Common myeloid progenitor, CD34-positive (primary cell): ENCODE data around the gene NINJ1.
A peak's percentile ranks its signal among the peaks of the same experiment; 100 is the strongest.

Source experiments
- CTCF ChIA-PET: fragments of 350-600 bp; sonication (Branson Sonifier 250); formaldehyde crosslinking; loops from one replicate; lab custom pipeline; 2021; ENCODE audit warnings: antibody characterized with exemption; lab: Charles Lee
- POLR2A ChIA-PET: fragments of 350-600 bp; sonication (Branson Sonifier 250); formaldehyde crosslinking; loops from one replicate; lab custom pipeline; 2021; ENCODE audit warnings: antibody characterized with exemption; lab: Charles Lee
- DNase-seq, 3 donors: peaks; one replicate each; pipeline versions ENCODE4 v3.0.0 to v3.0.0-alpha.2; 2013
- H3K27ac ChIP-seq, 2 experiments: 1 replicate in 1 of 2; 2 replicates in 1 of 2; pipeline ENCODE4 v1.7.0; 2013; ENCODE audit warnings: inconsistent platforms in 2 of 2, low read length in 2 of 2, mild to moderate bottlenecking in 2 of 2, low read depth in 1 of 2, moderate library complexity in 1 of 2; ENCODE audit not compliant: severe bottlenecking in 2 of 2, insufficient read depth in 1 of 2, poor library complexity in 1 of 2
- H3K27me3 ChIP-seq, 5 experiments: replicated peaks in 2 of 5; 1 replicate in 3 of 5; 2 replicates in 2 of 5; pipeline versions ENCODE4 v1.6.1 to v1.7.0; 2013; ENCODE audit warnings: low read length in 4 of 5, mild to moderate bottlenecking in 2 of 5, moderate library complexity in 2 of 5, inconsistent platforms in 1 of 5; ENCODE audit not compliant: insufficient read depth in 5 of 5, control insufficient read depth in 4 of 5
- H3K36me3 ChIP-seq, 4 experiments: 1 replicate in 2 of 4; 2 replicates in 2 of 4; pipeline versions ENCODE4 v1.6.1 to v1.7.0; 2013; ENCODE audit warnings: low read length in 3 of 4, control low read depth in 1 of 4, mild to moderate bottlenecking in 1 of 4; ENCODE audit not compliant: control insufficient read depth in 4 of 4, insufficient read depth in 4 of 4
- H3K4me1 ChIP-seq, 4 experiments: 1 replicate in 3 of 4; 2 replicates in 1 of 4; pipeline versions ENCODE4 v1.6.1 to v1.7.1; 2013; ENCODE audit warnings: low read length in 3 of 4, mild to moderate bottlenecking in 3 of 4, control low read depth in 1 of 4, inconsistent platforms in 1 of 4, moderate library complexity in 1 of 4; ENCODE audit not compliant: control insufficient read depth in 4 of 4, insufficient read depth in 4 of 4; ENCODE audit errors: control extremely low read depth in 1 of 4
- H3K4me3 ChIP-seq, 7 experiments: 1 replicate in 4 of 7; 2 replicates in 3 of 7; pipeline versions ENCODE4 v1.5.1 to v1.7.0; 2013; ENCODE audit warnings: mild to moderate bottlenecking in 7 of 7, low read length in 6 of 7, moderate library complexity in 6 of 7, inconsistent platforms in 2 of 7, low read depth in 2 of 7, control low read depth in 1 of 7; ENCODE audit not compliant: insufficient read depth in 4 of 7, control insufficient read depth in 1 of 7; ENCODE audit errors: extremely low read depth in 1 of 7
- H3K9me3 ChIP-seq, 5 experiments: 1 replicate in 4 of 5; 2 replicates in 1 of 5; pipeline versions ENCODE4 v1.6.1 to v1.7.1; 2013; ENCODE audit warnings: low read length in 4 of 5, mild to moderate bottlenecking in 2 of 5, inconsistent platforms in 1 of 5, low read depth in 1 of 5, moderate library complexity in 1 of 5; ENCODE audit not compliant: control insufficient read depth in 4 of 5, insufficient read depth in 2 of 5; ENCODE audit errors: control extremely low read depth in 1 of 5
- WGBS: methylation state at CpG from one replicate; pipeline ENCODE4 v1.1.5; 2013; ENCODE audit not compliant: insufficient coverage; 5-methylcytosine and 5-hydroxymethylcytosine counted together

NINJ1 gene

GRCh38 chr9:93132287-93132927 lies 1.6 kb downstream of the NINJ1 start:
- H3K27me3 ChIP-seq = no peaks in the 10 kb centered on the region
- peaks cover 0 to 74% (median 65%) of the 10 kb centered on the region in 4 experiments for H3K4me1 ChIP-seq
- ChIA-PET POLR2A (interaction anchor here (0.8 kb wide), 1 partner anchor 24 kb away, joined by 3 read pairs; no protein-coding TSS in a partner anchor), CTCF (interaction anchor here (1.5 to 3.4 kb wide), 3 partner anchors 12 to 24 kb away, joined by 7 to 11 read pairs (median 10); no protein-coding TSS in a partner anchor)
- H3K27ac ChIP-seq = no peak overlapping the region
- H3K36me3 ChIP-seq = no peaks in the 10 kb centered on the region
- no peaks in the 10 kb centered on the region for H3K9me3 ChIP-seq
- no peak for DNase-seq
- 44% methylated on average over 9 of the region's 12 CpGs for WGBS
- peak overlapping the region in 3 of 7 experiments; percentile 75 to 86 (median 79) for H3K4me3 ChIP-seq

- H3K4me3 ChIP-seq = peak overlapping the region in 1 of 7 experiments; percentile 33
- WGBS = 95% methylated on average over 11 of the region's 13 CpGs
These were observed 2.3 kb downstream of the NINJ1 start for GRCh38 chr9:93131599-93132286.

GRCh38 chr9:93130861-93131481 lies 3.1 kb downstream of the NINJ1 start:
- Histone ChIP-seq H3K4me1 (peaks cover 0 to 85% (median 77%) of the 10 kb centered on the region in 4 experiments), H3K36me3 (no peaks in the 10 kb centered on the region), H3K27me3 (no peaks in the 10 kb centered on the region), H3K9me3 (no peaks in the 10 kb centered on the region), H3K27ac (no peak overlapping the region), H3K4me3 (peak overlapping the region in 2 of 7 experiments; percentile 12 to 33)
- DNase-seq = peak in 1 of 3 donors; percentile 42
- ChIA-PET POLR2A (interaction anchor here (0.8 to 2.2 kb wide), 3 partner anchors 10 to 15 kb away, joined by 3 to 9 read pairs (median 3); no protein-coding TSS in a partner anchor), CTCF (interaction anchor here (0.8 to 3.4 kb wide), 5 partner anchors 8 to 23 kb away, joined by 3 to 11 read pairs (median 7); no protein-coding TSS in a partner anchor)
- 30% methylated on average over 13 of the region's 15 CpGs for WGBS

More at GRCh38 chr9:93131599-93132286, 2.3 kb downstream of the NINJ1 start:
- Histone ChIP-seq H3K4me1 (peaks cover 0 to 78% (median 71%) of the 10 kb centered on the region in 4 experiments), H3K27ac (no peak overlapping the region), H3K27me3 (no peaks in the 10 kb centered on the region), H3K9me3 (no peaks in the 10 kb centered on the region), H3K36me3 (no peaks in the 10 kb centered on the region)
- CTCF ChIA-PET = interaction anchor here (0.8 to 3.4 kb wide), 5 partner anchors 9 to 24 kb away, joined by 3 to 11 read pairs (median 7); no protein-coding TSS in a partner anchor
- no peak for DNase-seq
- POLR2A ChIA-PET = interaction anchor here (0.8 to 2.2 kb wide), 4 partner anchors 11 to 24 kb away, joined by 3 to 9 read pairs (median 3); no protein-coding TSS in a partner anchor

GRCh38 chr9:93129691-93130500 lies 4.2 kb downstream of the NINJ1 start:
- no peak for DNase-seq
- Histone ChIP-seq H3K27ac (no peak overlapping the region), H3K36me3 (peaks cover 0 to 6% (median 2%) of the 10 kb centered on the region in 4 experiments), H3K4me3 (no peak overlapping the region), H3K27me3 (no peaks in the 10 kb centered on the region), H3K4me1 (peaks cover 0 to 88% (median 71%) of the 10 kb centered on the region in 4 experiments), H3K9me3 (no peaks in the 10 kb centered on the region)
- POLR2A ChIA-PET = interaction anchor here (2.2 kb wide), 1 partner anchor 9 kb away, joined by 9 read pairs; no protein-coding TSS in a partner anchor
- CTCF ChIA-PET = interaction anchor here (0.7 to 3.4 kb wide), 9 partner anchors 9 to 28 kb away, joined by 3 to 11 read pairs (median 4); no protein-coding TSS in a partner anchor
- WGBS = 98% methylated on average over 7 of the region's 11 CpGs

- Histone ChIP-seq H3K9me3 (no peaks in the 10 kb centered on the region), H3K36me3 (peaks cover 0 to 11% (median 4%) of the 10 kb centered on the region in 4 experiments), H3K4me3 (no peak overlapping the region), H3K27ac (no peak overlapping the region), H3K4me1 (peaks cover 0 to 82% (median 68%) of the 10 kb centered on the region in 4 experiments), H3K27me3 (no peaks in the 10 kb centered on the region)
- no peak for DNase-seq
- ChIA-PET POLR2A (interaction anchor here (0.7 to 1.1 kb wide), 2 partner anchors 9 to 17 kb away, joined by 3 read pairs; no protein-coding TSS in a partner anchor), CTCF (interaction anchor here (1.1 to 3.4 kb wide), 8 partner anchors 8 to 29 kb away, joined by 3 to 11 read pairs (median 4); no protein-coding TSS in a partner anchor)
- 94% methylated on average over 8 of the region's 8 CpGs for WGBS
These were observed 4.8 kb downstream of the NINJ1 start for GRCh38 chr9:93129286-93129685.

- no peak for DNase-seq
- Histone ChIP-seq H3K27me3 (no peaks in the 10 kb centered on the region), H3K9me3 (no peaks in the 10 kb centered on the region), H3K36me3 (peaks cover 0 to 14% (median 7%) of the 10 kb centered on the region in 4 experiments), H3K4me3 (no peak overlapping the region), H3K27ac (no peak overlapping the region), H3K4me1 (peaks cover 0 to 81% (median 68%) of the 10 kb centered on the region in 4 experiments)
- POLR2A ChIA-PET = interaction anchor here (0.7 to 1.1 kb wide), 2 partner anchors 10 to 16 kb away, joined by 3 read pairs; no protein-coding TSS in a partner anchor
- 93% methylated on average over 10 of the region's 10 CpGs for WGBS
- CTCF ChIA-PET = interaction anchor here (1.1 to 3.4 kb wide), 5 partner anchors 8 to 25 kb away, joined by 3 to 11 read pairs (median 4); no protein-coding TSS in a partner anchor
These were observed 5.3 kb downstream of the NINJ1 start for GRCh38 chr9:93128715-93129224.
